Hepatic stellate cell (primary cell): ENCODE results near the gene APP.
"Not testable (repeated sequence)": the region's sequence is repeated elsewhere in the genome, so short reads cannot be mapped to it uniquely, and the experiment has no call there.

Experiments
- DNase-seq: peaks from one replicate; pipeline ENCODE4 v3.0.0; 2011; ENCODE audit warnings: low spot score

The APP gene

DNA sequence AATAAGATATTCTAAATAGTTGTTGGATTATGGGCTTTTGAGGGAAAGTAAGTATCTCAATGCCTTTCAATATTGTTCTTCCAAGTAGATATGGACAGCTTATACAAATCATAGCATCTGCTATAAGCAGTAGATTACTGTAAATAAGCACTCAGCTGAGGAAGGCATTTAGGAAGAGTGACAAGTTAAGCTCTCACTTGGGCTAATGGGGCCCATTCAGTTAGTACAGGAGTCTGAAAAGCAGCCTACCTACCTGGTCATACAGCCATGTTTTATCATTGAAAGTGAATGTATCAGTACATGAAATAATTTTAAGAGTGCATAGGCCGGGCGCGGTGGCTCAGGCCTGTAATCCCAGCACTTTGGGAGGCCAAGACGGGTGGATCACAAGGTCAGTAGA lies 73.1 kb downstream of the APP start:
- no peak for DNase-seq

DNA sequence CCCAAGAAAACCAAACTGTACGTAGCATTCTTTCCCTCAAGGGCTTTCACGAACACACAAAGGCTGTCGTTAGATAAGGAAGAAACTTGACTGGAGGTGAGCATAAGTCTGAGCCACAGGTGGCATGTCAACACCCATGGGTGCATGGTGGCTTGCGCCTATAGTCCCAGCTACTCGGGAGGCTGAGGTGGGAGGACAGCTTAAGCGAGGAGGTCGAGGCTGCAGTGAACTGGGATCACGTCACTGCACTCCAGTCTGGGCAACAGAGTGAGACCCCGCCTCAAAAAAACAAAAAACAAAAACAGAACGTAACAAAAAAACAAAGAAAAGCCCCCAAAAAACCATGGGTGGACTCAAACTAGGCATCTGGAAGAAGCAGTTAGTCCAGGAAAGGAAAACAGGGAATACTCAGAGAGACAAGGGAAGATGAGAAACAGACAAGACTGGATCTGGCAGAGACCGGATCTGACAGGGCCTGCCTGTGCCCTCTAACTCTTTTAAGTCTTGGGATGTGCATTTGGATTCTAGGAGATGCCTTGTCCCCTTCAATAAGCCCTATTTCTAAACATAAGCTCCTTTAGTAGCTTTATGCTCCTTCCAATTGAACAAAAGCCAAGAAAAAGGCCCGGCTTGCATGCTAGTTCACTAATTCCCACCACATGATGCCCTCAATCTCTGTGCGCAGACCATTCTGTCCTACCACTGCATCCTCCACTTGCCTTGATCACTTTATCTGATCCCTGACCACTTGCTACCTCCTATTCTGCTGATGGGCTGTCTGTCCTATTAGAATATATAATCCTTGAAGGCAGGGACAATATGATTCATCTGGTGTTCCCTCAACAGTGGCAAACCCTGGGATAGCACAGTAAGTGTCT lies 73.8 kb downstream of the APP start:
- no peak for DNase-seq

DNA sequence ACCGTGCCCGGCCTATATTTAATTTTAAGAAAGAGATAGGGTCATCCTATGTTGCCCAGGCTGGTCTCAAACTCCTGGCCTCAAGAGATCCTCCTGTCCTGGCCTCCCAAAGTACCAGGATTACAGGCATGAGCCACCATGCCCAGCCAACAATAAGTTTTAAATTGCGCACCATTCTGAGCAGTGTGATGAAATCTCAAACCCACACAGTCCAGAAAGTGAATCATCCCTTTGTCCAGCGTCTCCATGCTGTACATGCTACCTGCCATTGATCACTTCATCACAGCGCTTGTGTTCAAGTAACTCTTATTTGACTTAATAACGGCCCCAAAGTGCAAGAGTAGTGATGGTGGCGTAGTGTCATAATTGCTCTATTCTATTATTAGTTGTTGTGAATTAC lies 75.4 kb downstream of the APP start:
- DNase-seq = no peak

DNA sequence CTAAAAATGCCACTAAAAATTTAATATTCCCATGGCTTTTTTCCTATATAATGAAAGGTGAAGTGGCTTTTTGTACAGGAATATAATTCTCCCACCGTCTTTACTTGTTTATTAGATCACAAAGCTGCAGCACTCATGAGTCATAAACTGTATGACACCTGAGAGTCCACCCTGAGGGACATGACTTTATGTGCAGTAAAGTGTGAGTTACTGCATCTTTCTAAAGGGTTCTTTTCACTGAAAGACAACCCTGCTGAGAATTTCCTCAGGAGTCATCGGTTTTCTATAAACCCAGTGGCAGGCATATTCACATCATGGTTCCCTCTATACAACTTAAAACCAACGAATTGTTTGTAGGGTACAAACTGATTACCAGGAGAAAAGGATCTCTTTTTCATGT lies 77.4 kb downstream of the APP start:
- peak; percentile 12 for DNase-seq

DNA sequence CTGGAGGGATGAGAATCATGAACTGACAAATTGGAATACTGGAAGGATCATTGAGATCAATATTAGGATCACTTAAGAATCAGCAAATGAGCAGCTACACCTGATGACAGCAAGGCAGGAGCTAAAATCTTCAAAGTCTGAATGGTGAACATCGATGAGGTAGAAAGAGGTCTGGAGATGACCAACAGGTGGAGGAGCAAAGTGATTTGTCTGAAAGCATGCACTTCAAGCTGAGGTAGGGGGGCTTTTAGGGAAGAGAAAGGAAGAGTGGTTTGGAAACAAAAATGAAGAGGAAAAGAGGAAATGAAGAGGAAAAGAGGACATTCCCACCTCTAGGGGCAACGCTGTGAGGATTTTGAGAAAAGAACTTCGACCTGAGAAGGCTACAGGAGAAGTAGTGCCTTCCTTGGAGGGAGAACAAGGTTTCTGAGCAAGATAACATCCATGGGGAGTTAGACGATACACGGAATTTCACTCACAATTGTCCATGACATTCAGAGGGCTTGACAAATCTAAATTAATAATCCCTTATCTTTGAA lies 79.0 kb downstream of the APP start:
- no peak for DNase-seq

DNA sequence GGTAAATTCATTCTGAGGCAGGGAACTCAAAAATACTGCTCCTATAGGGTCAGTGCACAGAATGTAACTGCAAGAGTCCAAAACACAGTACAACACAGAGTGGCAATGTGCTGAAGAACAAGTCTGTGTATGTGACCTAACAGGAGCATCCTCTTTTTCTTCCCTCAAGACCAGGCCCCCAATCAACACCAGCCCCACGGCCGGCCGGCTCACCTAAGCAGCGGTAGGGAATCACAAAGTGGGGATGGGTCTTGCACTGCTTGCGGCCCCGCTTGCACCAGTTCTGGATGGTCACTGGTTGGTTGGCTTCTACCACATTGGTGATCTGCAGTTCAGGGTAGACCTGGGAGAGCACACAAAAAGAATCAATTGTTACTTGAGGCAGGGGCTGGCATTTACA lies 80.8 kb downstream of the APP start:
- no peak for DNase-seq

DNA sequence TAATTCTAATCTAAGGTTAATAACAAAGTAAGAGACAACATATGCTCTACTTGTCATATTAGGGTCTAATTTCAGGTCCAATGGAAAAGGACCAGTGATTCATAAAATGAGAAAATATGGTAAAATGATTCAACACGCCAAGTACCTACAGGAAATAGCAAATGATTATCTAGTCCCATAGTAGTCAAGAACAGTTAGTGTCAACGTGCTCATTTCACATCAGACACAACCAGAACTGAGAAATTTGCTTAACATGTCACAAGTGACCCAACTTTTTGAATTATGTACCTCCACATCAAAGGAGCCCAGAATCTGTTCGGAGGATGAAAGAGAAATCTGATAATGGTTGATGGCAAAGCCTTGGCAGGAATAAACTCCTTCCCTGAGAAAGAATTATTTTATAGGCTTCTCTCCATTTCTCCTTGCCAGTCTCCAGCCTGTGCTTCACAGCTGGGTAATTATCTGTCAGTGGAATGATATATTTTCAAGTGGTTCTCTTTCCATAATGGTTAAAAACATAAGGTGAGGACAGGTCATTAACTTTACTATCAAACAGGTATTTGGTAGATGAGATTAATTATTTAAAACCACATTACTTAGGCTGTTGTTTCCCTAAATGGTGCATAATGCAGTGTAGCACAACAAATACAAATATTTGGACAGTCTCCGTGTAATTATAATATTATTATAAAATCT lies 83.2 kb downstream of the APP start:
- DNase-seq = no peak

DNA sequence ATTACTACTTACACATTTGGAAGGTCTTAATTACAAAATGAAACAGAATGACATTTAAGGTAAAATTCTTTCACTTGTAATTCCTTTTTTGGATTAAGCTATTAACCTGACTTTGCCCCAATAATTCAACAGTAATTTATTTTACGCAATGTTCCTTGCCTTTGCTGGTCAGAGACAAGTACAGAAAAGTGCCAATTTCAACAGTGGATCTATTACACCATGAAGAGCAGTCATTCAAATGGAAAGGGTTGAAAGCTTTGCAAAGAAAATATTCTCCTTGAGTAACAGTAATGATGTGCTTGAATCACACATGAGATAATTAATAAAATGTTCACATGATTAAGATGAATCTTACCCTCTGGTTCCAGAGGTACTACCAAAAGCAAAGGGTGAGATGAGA lies 84.7 kb downstream of the APP start:
- DNase-seq = no peak

DNA sequence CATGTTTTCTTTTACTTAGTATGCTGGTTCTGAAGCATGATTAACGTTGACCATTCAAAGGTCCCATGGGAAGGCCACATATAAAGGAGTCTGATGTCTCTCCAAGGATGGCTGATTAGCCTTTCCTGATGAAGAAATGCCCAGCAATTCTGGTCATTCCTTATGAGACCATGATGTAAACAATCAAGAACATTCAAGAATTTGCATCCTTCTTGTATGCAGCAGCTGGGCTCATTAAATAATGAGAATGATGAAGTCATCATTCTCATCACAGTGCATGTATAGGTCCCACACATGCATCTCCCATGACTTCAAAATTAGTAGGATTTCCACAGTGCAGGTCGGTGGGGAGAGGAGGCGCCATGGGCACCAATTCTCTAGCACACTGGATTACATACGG lies 85.4 kb downstream of the APP start:
- DNase-seq = no peak

DNA sequence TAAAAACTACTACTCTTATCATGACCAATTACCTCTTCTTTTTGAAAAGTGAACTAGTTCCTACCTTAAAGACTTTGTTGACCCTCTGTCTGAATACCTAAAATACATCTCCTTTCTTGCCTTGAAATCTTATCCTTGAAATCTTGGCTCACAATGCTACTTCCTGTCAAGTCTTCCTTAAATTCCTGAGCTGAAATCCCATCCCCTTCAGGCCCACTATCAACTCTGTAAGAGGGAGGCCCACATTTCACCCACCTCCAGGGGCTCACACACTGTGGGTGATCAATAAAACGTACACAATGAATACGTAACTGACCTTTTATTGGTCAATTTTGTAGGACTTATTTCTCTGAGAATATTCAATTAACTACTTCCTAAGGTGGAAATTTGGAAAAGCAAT lies 88.0 kb downstream of the APP start:
- no peak for DNase-seq

DNA sequence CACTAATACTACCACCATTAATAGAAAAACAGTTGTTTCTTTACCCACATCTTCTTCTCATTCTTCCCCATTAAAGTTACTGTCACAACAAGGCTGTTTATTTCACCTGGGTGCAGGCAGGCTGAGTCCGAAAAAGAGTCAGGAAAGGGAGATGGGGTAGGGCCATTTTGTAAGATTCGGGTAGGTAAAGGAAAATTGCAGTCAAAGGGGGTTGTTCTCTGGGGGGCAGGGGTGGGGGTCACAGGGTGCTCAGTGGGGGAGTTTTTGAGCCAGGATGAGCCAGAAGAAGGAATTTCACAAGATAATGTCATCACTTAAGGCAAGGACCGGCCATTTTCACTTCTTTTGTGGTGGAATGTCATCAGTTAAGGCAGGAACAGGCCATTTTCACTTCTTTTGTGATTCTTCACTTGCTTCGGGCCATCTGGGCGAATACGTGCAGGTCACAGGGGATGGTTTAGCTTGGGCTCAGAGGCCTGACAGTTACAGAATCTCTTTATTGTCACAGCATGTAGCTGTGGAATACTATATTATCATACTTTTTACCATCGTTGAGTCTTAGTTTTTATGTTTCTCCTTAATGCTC lies 89.3 kb downstream of the APP start:
- DNase-seq = not testable (repeated sequence)

DNA sequence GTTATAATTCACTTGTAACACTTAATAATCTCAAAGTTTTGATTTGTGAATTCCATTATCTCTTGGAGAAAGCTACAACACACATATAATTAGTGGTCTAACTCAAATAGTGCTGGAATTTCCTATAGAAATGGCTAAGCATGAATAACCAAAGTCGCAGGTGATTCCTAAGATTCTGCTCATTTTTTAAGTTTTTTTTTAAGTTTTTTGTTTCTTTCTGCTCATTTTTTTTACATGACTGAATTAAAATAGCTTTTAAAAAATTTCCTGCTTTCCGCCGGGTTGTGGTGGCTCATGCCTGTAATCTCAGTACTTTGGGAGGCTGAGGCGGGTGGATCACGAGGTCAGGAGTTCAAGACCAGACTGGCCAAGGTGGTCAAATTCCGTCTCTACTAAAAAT lies 90.4 kb downstream of the APP start:
- no peak for DNase-seq

DNA sequence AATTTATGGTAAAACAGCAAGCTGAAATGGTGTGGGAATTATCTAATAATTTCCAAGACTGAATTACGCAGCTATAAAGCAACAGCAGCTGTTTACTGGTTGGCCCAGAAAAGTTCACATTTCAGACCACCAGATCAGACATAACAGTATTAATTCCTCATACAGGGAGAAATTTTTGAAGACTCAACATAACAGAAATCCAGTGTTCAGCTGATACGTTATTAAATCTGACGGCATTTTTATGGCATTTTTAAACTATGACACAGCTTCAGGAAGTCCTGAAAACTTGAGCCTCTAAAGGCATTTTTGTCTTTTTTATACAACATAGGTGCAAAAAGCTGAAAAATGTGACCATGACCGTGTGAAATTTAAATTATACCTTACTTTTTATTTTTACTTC lies 91.2 kb downstream of the APP start:
- DNase-seq = no peak

DNA sequence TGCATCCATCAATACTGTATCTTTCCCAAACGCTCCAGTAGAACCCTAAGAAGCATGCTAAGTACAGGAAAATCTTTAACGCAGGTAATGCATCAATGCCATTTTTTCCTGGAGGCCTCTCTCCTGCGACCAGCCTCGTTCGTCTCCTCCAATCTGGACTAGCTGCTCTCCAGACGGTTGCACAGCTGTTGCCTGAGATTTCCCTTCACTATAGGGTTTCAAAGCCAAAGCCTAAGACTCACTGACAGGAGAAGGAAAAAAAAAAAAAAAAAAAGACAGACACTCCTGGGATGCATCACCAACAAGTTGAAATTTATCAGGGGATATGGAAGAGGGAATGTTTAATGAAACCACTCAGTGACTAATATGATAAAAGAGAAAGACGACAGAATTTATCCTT lies 93.0 kb downstream of the APP start:
- DNase-seq = no peak

DNA sequence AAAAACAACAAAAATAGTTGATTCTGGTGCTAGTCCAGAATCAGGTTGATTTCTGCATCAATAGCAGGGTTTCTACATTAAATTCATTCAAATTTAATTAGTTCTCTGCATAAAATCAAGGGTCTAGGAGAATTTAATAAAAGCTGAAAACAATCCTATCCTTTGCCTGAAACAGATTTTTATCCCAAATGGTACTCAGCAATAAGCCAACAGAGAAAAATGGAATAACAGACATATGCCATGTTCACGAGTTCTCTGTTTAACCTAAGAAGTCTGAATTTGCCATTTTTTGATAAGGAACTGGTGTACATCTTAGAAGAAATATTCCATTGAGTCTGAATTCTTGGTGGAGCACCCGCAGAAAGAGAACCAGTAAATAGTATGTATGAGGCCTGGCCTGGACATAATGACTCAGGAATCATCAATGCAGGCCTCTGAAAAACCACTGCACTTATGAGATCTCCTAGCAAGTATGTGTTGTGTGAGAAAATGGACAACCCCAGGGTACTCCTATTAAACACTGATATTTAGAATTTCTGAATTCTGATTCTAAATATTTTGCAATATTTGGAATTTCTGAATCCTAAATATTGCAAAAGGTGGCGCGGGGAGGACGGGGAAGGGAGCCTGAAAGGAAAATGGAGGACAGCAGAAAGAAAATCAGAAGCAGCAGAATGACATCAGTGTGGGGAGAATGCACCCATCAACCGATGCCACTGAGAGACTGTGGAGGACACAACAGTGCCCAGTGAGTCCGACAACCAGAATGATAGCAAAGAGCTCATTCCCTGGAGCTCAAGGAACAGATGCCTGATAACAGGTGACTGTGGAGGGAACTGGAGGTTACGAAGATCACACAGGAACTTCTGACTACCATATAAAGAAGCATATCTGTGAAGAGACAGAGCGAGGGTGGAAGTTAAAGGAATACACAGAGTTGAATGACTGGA lies 97.6 kb downstream of the APP start:
- peak; percentile 66 for DNase-seq

DNA sequence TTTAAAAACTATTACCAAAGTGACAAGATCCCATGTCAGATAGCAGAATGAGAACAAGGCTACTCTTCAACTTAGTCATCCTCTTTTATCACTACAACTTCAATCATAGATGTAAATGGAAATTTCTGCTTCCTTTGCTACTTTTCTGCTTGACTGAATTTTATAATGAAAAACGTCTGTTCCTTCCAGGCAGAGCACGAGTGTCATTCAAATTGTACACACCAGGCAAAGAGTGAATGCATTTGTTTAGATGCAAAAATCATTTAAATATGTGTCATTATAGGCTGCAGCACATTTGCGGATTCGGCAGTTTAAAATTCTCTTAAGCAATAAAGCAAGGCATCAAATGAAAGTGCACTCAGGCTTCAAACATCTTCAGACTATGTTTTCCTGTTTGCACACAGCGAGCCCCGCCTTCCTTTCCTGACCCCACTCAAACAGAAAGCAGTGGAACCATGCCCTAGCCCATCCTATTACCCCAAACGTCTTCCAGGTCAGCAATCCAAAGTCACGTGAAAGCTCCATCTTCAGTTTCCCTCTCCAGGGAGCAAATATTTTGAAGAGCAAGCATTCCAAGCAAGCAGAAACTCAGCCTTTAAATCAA lies 99.6 kb downstream of the APP start:
- DNase-seq = peak; percentile 44

DNA sequence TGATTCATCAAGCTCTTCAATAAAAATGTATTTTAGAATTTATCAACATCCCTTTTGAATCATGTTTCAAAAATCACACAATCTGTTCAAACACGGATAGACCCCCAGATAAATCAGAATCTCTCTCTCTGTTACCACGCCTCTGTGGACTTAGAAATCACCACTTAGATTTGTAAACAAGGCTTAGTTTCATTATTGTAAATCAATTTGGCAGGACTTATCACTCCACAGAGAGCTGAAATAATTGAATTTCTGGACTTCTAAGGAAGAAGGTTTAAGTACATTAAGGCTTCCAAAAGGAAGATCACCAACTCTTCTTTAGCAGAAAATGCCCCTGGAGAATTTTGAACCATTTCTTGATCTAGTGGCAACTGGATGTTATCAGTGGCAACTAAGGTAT lies 100.4 kb downstream of the APP start:
- DNase-seq = no peak

DNA sequence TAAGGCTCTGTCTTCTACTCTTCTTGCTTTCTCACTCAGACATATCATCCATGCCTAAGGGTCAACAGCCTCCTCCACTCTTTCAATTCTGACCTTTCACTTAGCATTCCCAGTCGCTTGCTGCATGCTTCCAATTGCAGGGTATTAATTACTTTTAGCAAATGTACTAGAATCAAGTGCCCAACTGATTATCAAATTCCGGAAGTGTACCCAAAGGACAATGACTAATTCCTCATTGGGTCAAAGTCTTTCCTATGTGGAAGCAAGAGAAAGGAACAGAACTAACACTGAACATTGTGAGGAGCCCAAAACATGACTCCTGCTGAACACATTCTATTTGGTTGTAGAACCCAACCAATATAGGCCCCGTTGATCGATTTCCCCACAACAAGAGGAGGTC lies 101.8 kb downstream of the APP start:
- no peak for DNase-seq

DNA sequence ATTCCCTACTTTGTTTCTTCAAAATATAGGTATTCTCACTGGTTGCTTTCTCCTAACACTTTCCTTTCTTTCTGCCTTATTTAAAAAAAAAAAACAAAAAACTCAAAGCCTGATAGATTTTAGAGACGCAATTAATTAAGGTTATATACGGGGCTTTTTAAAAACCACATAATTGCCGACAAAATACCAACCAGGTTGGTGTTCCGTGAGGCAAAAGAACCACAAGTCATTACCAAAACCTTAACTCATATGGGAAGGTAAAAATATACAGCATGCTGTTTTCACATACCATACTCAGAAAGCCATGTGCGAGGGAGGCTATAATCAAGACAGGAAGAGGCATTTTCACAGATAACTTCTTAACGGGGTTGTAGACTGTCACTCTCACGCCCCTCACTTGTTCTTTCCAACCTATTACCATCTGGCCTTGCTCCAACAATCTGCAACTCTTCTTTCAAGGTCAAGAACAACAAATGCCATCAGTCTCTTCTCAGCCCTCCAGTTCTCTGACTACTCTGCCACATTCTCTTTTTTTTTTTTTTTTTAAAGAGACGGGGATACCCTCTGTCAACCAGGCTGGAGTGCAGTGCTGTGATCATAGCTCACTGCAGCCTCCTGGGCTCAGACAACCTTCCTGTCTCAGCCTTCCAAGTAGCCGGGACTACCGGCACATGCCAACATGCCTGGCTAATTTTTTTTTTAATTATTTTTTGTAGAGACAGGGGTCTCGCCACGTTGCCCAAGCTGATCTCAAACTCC lies 102.6 kb downstream of the APP start:
- no peak for DNase-seq

DNA sequence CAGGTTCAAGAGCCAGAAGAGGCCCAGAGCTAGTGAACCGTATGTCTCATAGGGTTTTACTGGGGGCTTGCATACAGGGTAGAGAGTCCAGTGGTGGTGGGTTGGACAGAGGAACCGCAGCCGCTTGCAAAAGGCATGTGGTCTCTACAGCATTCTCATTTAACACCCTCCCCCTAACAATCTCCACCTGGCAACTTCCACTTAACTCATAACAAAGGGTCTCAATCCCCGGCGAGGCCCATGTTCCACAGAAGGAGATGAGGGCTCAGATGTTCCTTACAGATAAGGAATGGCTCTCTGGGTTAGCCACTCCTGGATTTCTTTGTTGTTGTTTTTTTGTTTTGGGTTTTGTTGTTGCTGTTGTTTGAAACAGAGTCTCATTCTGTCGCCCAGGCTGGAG lies 106.1 kb downstream of the APP start:
- no peak for DNase-seq

DNA sequence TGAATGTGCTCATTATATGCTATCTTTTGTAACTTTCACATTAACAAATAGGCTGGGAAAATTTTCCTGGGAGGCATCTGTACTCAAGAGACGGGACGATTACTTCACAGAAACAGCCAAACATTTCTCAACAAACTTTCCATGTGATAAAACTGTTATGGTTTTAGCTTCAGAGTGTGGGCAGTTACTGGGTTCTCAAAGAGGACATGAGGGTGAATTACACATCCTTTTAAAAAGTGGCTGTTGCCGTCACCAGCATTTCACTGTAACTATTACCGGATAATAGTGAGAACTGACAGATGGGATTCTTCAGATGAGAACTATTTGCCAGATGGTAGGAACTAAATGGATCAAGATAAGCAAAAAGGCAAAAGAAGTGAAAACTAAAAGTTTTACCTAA lies 109.1 kb downstream of the APP start:
- no peak for DNase-seq
